Mucosa of descending colon (tissue), 3 donors: ENCODE data around the gene SFMBT2. TPM values are rescaled to one million over a fixed set of nuclear protein-coding genes. Genes with fewer than 3 reads are reported as not detected.

Experiments used
- ATAC-seq: fragments of 200-7000 bp; cut with Tn5 transposase; one replicate; pipeline ENCODE4 v1.9.1; 2020; ENCODE audit warnings: mild to moderate bottlenecking, moderate library complexity
- DNase-seq, 3 donors: peaks; one replicate each; pipeline ENCODE4 v3.0.0-alpha.2; 2020
- H3K36me3 ChIP-seq: fragments of 200-600 bp; one replicate; pipeline ENCODE4 v1.8.0; 2021; ENCODE audit warnings: low read depth, mild to moderate bottlenecking
- H3K4me1 ChIP-seq: fragments of 200-600 bp; one replicate; pipeline ENCODE4 v1.8.0; 2021; ENCODE audit warnings: low read depth, mild to moderate bottlenecking
- H3K4me3 ChIP-seq: fragments of 200-600 bp; one replicate; pipeline ENCODE4 v1.8.0; 2021; ENCODE audit warnings: mild to moderate bottlenecking
- H3K9me3 ChIP-seq: fragments of 200-600 bp; one replicate; pipeline ENCODE4 v1.8.0; 2021; ENCODE audit warnings: mild to moderate bottlenecking
- CTCF ChIP-seq: fragments of 200-600 bp; IDR thresholded peaks from one replicate; pipeline ENCODE4 v1.8.0; 2022; ENCODE audit warnings: antibody characterized with exemption, mild to moderate bottlenecking
- intact Hi-C, 2 donors: fragments of 100-400 bp; cut with DNase I in 1 of 2; cut with micrococcal nuclease in 1 of 2; formaldehyde crosslinking; loops; one replicate each; pipeline versions ENCODE4 v1.11.0 to v1.11.1; 2022; cut with DNase I, micrococcal nuclease
- total RNA-seq, 3 donors: library from RNA; stranded (reverse); fragmentation: NEBNext Ultra II Directional in 2 of 3; extraction: Animal tissue kit (Norgen Biotek cat#: 25700) in 2 of 3; gene quantifications; one replicate each; pipeline versions ENCODE4 v1.2.1 to v1.2.4, GENCODE V29; 2021 to 2023
- donor health status: DM: no; HTN: no; CAD: no; lungs with moderate emphysema.
- donor health status: DM: no; HTN: no; CAD: no.
- donor health status: DM: no; HTN: yes; CAD: no.

The SFMBT2 gene
- total RNA-seq, 3 donors from 2014 or later = 3.9 to 8.8 (median 5.7) TPM

- no peak for TF ChIP-seq CTCF
- no peak for DNase-seq
- ATAC-seq = no peak
- H3K9me3 ChIP-seq = no peaks in the 10 kb centered on the region
- no peak overlapping the region for H3K4me3 ChIP-seq
- H3K4me1 ChIP-seq = no peaks in the 10 kb centered on the region
- H3K36me3 ChIP-seq = no peaks in the 10 kb centered on the region
- intact Hi-C loops = no loop called here
Measured at GRCh38 chr10:7111089-7111488, 299.7 kb downstream of the SFMBT2 start.
